HCT116 (cell line): ENCODE data around the gene SURF6. TPM values are rescaled to one million over a fixed set of nuclear protein-coding genes. Genes with fewer than 3 reads are reported as not detected.

Source experiments
- ATAC-seq: fragments of 200-7000 bp; cut with Tn5 transposase; 2 replicates; pipeline ENCODE4 v1.9.1; 2020; ENCODE audit warnings: mild to moderate bottlenecking, moderate library complexity
- BruUV-seq: library from RNA; stranded (reverse); fragments of 400-500 nt; replicated peaks from 2 replicates; lab custom pipeline; 2021; lab: Mats Ljungman, UMichigan
- CTCF ChIA-PET: fragments of 300-600 bp; sonication (Branson Sonifier 250); formaldehyde crosslinking; loops from one replicate; lab custom pipeline; 2021; ENCODE audit warnings: antibody characterized with exemption; lab: Charles Lee
- POLR2A ChIA-PET: fragments of 300-600, 350-600 bp; sonication (Branson Sonifier 250); formaldehyde crosslinking; loops from one replicate; lab custom pipeline; 2021; ENCODE audit warnings: antibody characterized with exemption; lab: Charles Lee
- RAD21 ChIA-PET, 2 experiments: fragments of 300-600 bp; sonication (Branson Sonifier 250); formaldehyde crosslinking; loops; one replicate each; lab custom pipeline; 2023; ENCODE audit warnings: low total read pairs in 2 of 2; ENCODE audit not compliant: uncharacterized antibody in 2 of 2, unreplicated experiment in 2 of 2, low non-redundant PET in 1 of 2; lab: Charles Lee
- DNase-seq: peaks from one replicate; pipeline ENCODE4 v3.0.0-alpha.2; 2010; ENCODE audit warnings: low read depth, low spot score
- H2AFZ ChIP-seq: fragments of 200-600 bp; shearing (Covaris generic), sonication (generic); 2 replicates; pipeline ENCODE4 v1.6.1; 2017; ENCODE audit warnings: low read depth, mixed run types, mixed read lengths, antibody characterized with exemption, low read length; ENCODE audit not compliant: poor library complexity, severe bottlenecking
- H3K27ac ChIP-seq: 2 replicates; pipeline ENCODE4 v1.5.1; 2012; ENCODE audit warnings: low read depth, low read length
- H3K27me3 ChIP-seq: fragments of 200-600 bp; sonication (generic); 2 replicates; pipeline ENCODE4 v1.6.1; 2016; ENCODE audit warnings: mixed run types, low read length, mixed read lengths; ENCODE audit not compliant: insufficient read depth
- H3K36me3 ChIP-seq, 2 experiments: fragments of 200-500 bp in 1 of 2; fragments of 200-600 bp in 1 of 2; sonication (Bioruptor generic) in 1 of 2; sonication (generic) in 1 of 2; 2 replicates each; pipeline versions ENCODE4 v1.5.1 to v1.6.1; 2014 to 2016; ENCODE audit warnings: low read length in 2 of 2, inconsistent platforms in 1 of 2, mixed read lengths in 1 of 2, mixed run types in 1 of 2; ENCODE audit not compliant: insufficient read depth in 2 of 2, control insufficient read depth in 1 of 2
- H3K4me1 ChIP-seq, 2 experiments: fragments of 200-600 bp in 1 of 2; sonication (generic) in 1 of 2; 2 replicates each; pipeline versions ENCODE4 v1.5.1 to v1.6.1; 2012 to 2017; ENCODE audit warnings: low read length in 2 of 2, inconsistent platforms in 1 of 2, mild to moderate bottlenecking in 1 of 2, mixed read lengths in 1 of 2, mixed run types in 1 of 2, moderate library complexity in 1 of 2; ENCODE audit not compliant: insufficient read depth in 2 of 2, control insufficient read depth in 1 of 2
- H3K4me2 ChIP-seq: fragments of 200-600 bp; sonication (generic); 2 replicates; pipeline ENCODE4 v1.6.1; 2017; ENCODE audit warnings: mixed run types, low read length, mixed read lengths
- H3K4me3 ChIP-seq, 2 experiments: fragments of 200-600 bp in 1 of 2; sonication (generic) in 1 of 2; replicated peaks in 1 of 2; 2 replicates each; pipeline ENCODE4 v1.5.1; 2011 to 2016; ENCODE audit warnings: low read length in 2 of 2, control low read depth in 1 of 2, low read depth in 1 of 2, mild to moderate bottlenecking in 1 of 2, mixed read lengths in 1 of 2, mixed run types in 1 of 2
- H3K79me2 ChIP-seq: fragments of 200-600 bp; sonication (generic); 2 replicates; pipeline ENCODE4 v1.6.1; 2017; ENCODE audit warnings: mild to moderate bottlenecking, mixed run types, low read length, moderate library complexity, mixed read lengths; ENCODE audit not compliant: insufficient read depth
- H3K9ac ChIP-seq: fragments of 200-600 bp; sonication (generic); 2 replicates; pipeline ENCODE4 v1.6.1; 2016; ENCODE audit warnings: low read length, mixed read lengths
- H3K9me2 ChIP-seq: fragments of 200-600 bp; sonication (generic), shearing (Covaris generic); 2 replicates; pipeline ENCODE4 v1.6.1; 2017; ENCODE audit warnings: mixed run types, mild to moderate bottlenecking, moderate library complexity; ENCODE audit not compliant: insufficient read depth
- H3K9me3 ChIP-seq, 2 experiments: fragments of 200-500 bp in 1 of 2; fragments of 200-600 bp in 1 of 2; sonication (Bioruptor generic) in 1 of 2; sonication (generic) in 1 of 2; 2 replicates each; pipeline ENCODE4 v1.6.1; 2014 to 2017; ENCODE audit warnings: low read length in 2 of 2, mixed read lengths in 2 of 2, inconsistent platforms in 1 of 2, low read depth in 1 of 2, mild to moderate bottlenecking in 1 of 2, mixed run types in 1 of 2, moderate library complexity in 1 of 2; ENCODE audit not compliant: control insufficient read depth in 1 of 2, insufficient read depth in 1 of 2
- H4K20me1 ChIP-seq: fragments of 200-600 bp; sonication (generic), shearing (Covaris generic); 2 replicates; pipeline ENCODE4 v1.6.1; 2017; ENCODE audit warnings: mixed run types, mild to moderate bottlenecking, moderate library complexity; ENCODE audit not compliant: insufficient read depth
- ATF3 ChIP-seq: IDR thresholded peaks from 2 replicates; pipeline ENCODE4 v1.6.1; 2012
- JUND ChIP-seq: IDR thresholded peaks from 2 replicates; pipeline ENCODE4 v1.6.1; 2012
- POLR2AphosphoS5 ChIP-seq: IDR thresholded peaks from 2 replicates; pipeline ENCODE4 v1.6.1; 2011; ENCODE audit warnings: mild to moderate bottlenecking, low read depth, low read length, moderate library complexity
- RAD21 ChIP-seq: IDR thresholded peaks from 2 replicates; pipeline ENCODE4 v1.6.1; 2012; ENCODE audit warnings: low read depth, mild to moderate bottlenecking
- YY1 ChIP-seq: IDR thresholded peaks from 2 replicates; pipeline ENCODE4 v1.6.1; 2011; ENCODE audit warnings: low read length, low read depth, moderate library complexity, mild to moderate bottlenecking; ENCODE audit not compliant: insufficient replicate concordance; ENCODE audit errors: extremely low read depth
- ZBTB33 ChIP-seq: IDR thresholded peaks from 2 replicates; pipeline ENCODE4 v1.6.1; 2011; ENCODE audit warnings: mild to moderate bottlenecking, low read length, moderate library complexity; ENCODE audit not compliant: insufficient replicate concordance; ENCODE audit errors: extremely low read depth
- ZFX ChIP-seq: fragments of 450-650 bp; IDR thresholded peaks from 2 replicates; pipeline ENCODE4 v1.6.1; 2017
- intact Hi-C: fragments of 100-400 bp; cut with micrococcal nuclease; formaldehyde crosslinking; loops from 2 replicates; pipeline ENCODE4 v1.10.0; 2022
- total RNA-seq: library from RNA; stranded (reverse); gene quantifications from one replicate; pipeline ENCODE4 v1.2.1, GENCODE V29; 2021; ENCODE audit not compliant: unreplicated experiment
- TF ChIP-seq, protein P1 (sequence below), 3 experiments: fragments of 200-600 bp in 1 of 3; sonication (generic) in 1 of 3; IDR thresholded peaks in 2 of 3; conservative IDR thresholded peaks in 1 of 3; 2 replicates each; pipeline ENCODE4 v1.5.1; 2012 to 2017; ENCODE audit warnings: low read depth in 2 of 3, low read length in 2 of 3, antibody characterized with exemption in 1 of 3, borderline replicate concordance in 1 of 3, control low read depth in 1 of 3, mild to moderate bottlenecking in 1 of 3, mixed read lengths in 1 of 3, mixed run types in 1 of 3, moderate library complexity in 1 of 3; ENCODE audit not compliant: insufficient read depth in 1 of 3

Gene SURF6
- total RNA-seq, 1 experiment from 2014 or later, result 30.1 TPM

DNA sequence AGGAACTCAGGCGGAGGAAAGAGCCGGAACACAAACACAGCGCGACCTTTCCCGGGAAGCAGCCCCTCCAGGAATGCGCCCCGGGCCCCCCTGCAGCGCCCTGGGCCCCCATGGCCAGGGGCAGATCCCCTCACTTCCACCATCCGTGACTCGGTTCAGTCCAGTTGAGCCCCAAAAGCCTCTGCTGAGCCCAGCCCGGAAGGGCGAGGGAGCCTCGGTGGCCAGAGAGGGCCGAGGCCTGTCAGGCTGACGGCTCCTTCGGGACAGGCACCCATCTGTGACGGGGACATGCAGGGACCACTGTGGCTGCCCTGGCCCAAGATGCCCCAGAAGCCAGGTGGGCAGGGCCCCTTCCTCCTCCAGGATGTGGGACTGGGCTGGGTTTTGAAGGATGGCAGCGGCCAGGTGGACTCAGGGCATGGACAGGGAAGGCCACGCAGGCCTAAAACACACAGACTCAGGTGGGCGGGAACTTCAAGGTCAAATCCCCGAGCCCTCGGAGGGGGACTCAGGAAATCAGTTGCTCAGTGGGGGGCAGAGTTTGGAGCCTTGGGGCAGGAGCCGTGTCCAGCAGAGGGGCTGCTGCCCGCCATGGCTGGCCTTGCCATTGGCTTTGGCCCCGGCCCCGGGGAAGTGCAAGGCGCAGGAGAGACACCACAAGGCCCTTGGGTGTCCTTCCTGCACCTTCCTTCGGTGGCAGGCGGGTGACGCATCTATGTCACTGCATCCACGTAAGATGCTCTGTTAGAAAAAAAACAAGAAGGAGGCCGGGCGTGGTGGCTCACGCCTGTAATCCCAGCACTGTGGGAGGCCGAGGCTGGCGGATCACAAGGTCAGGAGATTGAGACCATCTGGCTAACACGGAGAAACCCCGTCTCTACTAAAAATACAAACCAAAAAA, 31.3 kb downstream of the SURF6 start:
- Histone ChIP-seq H3K9me2 (no peaks in the 10 kb centered on the region), H3K4me1 (no peaks in the 10 kb centered on the region), H3K9me3 (peaks cover 0 to 3% of the 10 kb centered on the region in 2 experiments; a peak in 1 of 4 replicates), H3K27ac (no peak overlapping the region), H4K20me1 (no peaks in the 10 kb centered on the region), H3K36me3 (no peaks in the 10 kb centered on the region), H3K9ac (no peak overlapping the region), H3K27me3 (0 out of 2 replicates have a peak, but pooled peaks cover 3% of the 10 kb centered on the region), H3K79me2 (no peaks in the 10 kb centered on the region), H2AFZ (no peak overlapping the region), H3K4me2 (no peak overlapping the region), H3K4me3 (no peak overlapping the region)
- ATAC-seq, result no peak
- intact Hi-C loops, result no loop called here
- no TSS peak for BruUV-seq
- DNase-seq, result no peak
- TF ChIP-seq RAD21 (no peak), POLR2AphosphoS5 (no peak), ATF3 (no peak), ZFX (no peak), ZBTB33 (no peak), JUND (no peak), YY1 (no peak)
- TF ChIP-seq, protein P1, sequence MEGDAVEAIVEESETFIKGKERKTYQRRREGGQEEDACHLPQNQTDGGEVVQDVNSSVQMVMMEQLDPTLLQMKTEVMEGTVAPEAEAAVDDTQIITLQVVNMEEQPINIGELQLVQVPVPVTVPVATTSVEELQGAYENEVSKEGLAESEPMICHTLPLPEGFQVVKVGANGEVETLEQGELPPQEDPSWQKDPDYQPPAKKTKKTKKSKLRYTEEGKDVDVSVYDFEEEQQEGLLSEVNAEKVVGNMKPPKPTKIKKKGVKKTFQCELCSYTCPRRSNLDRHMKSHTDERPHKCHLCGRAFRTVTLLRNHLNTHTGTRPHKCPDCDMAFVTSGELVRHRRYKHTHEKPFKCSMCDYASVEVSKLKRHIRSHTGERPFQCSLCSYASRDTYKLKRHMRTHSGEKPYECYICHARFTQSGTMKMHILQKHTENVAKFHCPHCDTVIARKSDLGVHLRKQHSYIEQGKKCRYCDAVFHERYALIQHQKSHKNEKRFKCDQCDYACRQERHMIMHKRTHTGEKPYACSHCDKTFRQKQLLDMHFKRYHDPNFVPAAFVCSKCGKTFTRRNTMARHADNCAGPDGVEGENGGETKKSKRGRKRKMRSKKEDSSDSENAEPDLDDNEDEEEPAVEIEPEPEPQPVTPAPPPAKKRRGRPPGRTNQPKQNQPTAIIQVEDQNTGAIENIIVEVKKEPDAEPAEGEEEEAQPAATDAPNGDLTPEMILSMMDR (IDR thresholded peaks at IDR 0.05 in 2 of 3, conservative IDR thresholded peaks at IDR 0.05 in 1 of 3; ENCODE audit: borderline replicate concordance in 1 of 3, insufficient read depth in 1 of 3, low read depth in 2 of 3, low read length in 2 of 3), result no peak
- ChIA-PET CTCF (no interaction called here), POLR2A (no interaction called here), RAD21 (no interaction called here)
